HepG2 (cell line): Measurements from ENCODE around the gene PLSCR3. TPM values are rescaled to one million over a fixed set of nuclear protein-coding genes. Genes with fewer than 3 reads are reported as not detected.

ENCODE experiments used
- ATF7-NPFF ChIP-seq: sonication (generic); formaldehyde crosslinking; IDR thresholded peaks from 2 replicates; pipeline ENCODE4 v1.8.1; 2023; ENCODE audit warnings: mild to moderate bottlenecking, low read depth, missing genetic modification reagents, moderate library complexity
- CTCF ChIP-seq: sonication (generic); formaldehyde crosslinking; IDR thresholded peaks from 2 replicates; pipeline ENCODE4 v1.5.0; 2020; ENCODE audit warnings: mild to moderate bottlenecking, missing genetic modification reagents, moderate library complexity
- FOXA1 ChIP-seq, 2 experiments: fragments of 450-650 bp in 1 of 2; sonication (generic) in 1 of 2; formaldehyde crosslinking in 1 of 2; IDR thresholded peaks; 2 replicates each; pipeline versions ENCODE4 v1.4.0 to v1.6.1; 2016 to 2020; ENCODE audit warnings: missing genetic modification reagents in 1 of 2
- GATAD2A ChIP-seq: IDR thresholded peaks from 2 replicates; pipeline ENCODE4 v1.6.1; 2016
- HNRNPH1 ChIP-seq: fragments of 200-400 bp; formaldehyde crosslinking; optimal IDR thresholded peaks from 2 replicates; pipeline ENCODE3; 2017; ENCODE audit warnings: mild to moderate bottlenecking, low read depth, low read length
- MAX ChIP-seq: IDR thresholded peaks from 2 replicates; pipeline ENCODE4 v1.6.1; 2012; ENCODE audit warnings: inconsistent platforms
- MEIS2 ChIP-seq: sonication (generic); formaldehyde crosslinking; IDR thresholded peaks from 2 replicates; pipeline ENCODE4 v1.9.0; 2021; ENCODE audit warnings: mild to moderate bottlenecking, missing genetic modification reagents
- ZBTB40 ChIP-seq, 2 experiments: fragments of 450-650 bp in 1 of 2; sonication (generic) in 1 of 2; formaldehyde crosslinking in 1 of 2; IDR thresholded peaks; 2 replicates each; pipeline versions ENCODE4 v1.6.1 to v1.8.0; 2016 to 2022; ENCODE audit warnings: antibody characterized with exemption in 1 of 2, mild to moderate bottlenecking in 1 of 2, missing genetic modification reagents in 1 of 2
- ZFP36L1 ChIP-seq: sonication (generic); formaldehyde crosslinking; IDR thresholded peaks from 2 replicates; pipeline ENCODE4 v1.8.0; 2022; ENCODE audit warnings: mild to moderate bottlenecking, missing genetic modification reagents, moderate library complexity
- ZNF263 ChIP-seq: sonication (generic); formaldehyde crosslinking; IDR thresholded peaks from 2 replicates; pipeline ENCODE4 v1.4.0; 2020; ENCODE audit warnings: missing genetic modification reagents
- ZNF574 ChIP-seq: sonication (generic); formaldehyde crosslinking; IDR thresholded peaks from 2 replicates; pipeline ENCODE4 v1.4.0; 2020; ENCODE audit warnings: missing genetic modification reagents
- polyA plus RNA-seq, 8 experiments: library from polyadenylated mRNA; depleted of rRNA in 3 of 8; stranded (reverse) in 7 of 8; unstranded in 1 of 8; fragments of >200 nt; fragmentation: Illumina TruSeq in 4 of 8; extraction: Trizol in 4 of 8; gene quantifications; 2 replicates each; pipeline versions ENCODE4 v1.2.1 to v1.2.3, GENCODE V29; 2011 to 2016; ENCODE audit warnings: low read depth in 4 of 8, missing spikeins in 1 of 8, mixed read lengths in 1 of 8; ENCODE audit not compliant: insufficient read depth in 1 of 8
- total RNA-seq, 5 experiments: library from RNA; depleted of rRNA; stranded (reverse); fragments of >200 nt; fragmentation: Illumina TruSeq; extraction: Trizol; gene quantifications; 2 replicates each; pipeline ENCODE4 v1.2.3, GENCODE V29; 2016; ENCODE audit warnings: low read depth in 1 of 5

The PLSCR3 gene
- total and polyA plus RNA-seq, 2 of the 13 experiments (the other 11 are each of a cell fraction or from before 2014, with no cell fraction given), result 5.6 to 6.2 TPM

GRCh38 chr17:7380321-7380720, 14.0 kb downstream of the PLSCR3 start (continued):
- TF ChIP-seq ZBTB40 (IDR thresholded peaks at IDR 0.05) (no peak), ZBTB40 (CRISPR knock-in tag; IDR thresholded peaks at IDR 0.05) (no peak), ATF7-NPFF (CRISPR knock-in tag) (0 out of 2 replicates have a peak, but pooled peaks have one; percentile 3), FOXA1 (IDR thresholded peaks at IDR 0.05) (no peak), FOXA1 (CRISPR knock-in tag; IDR thresholded peaks at IDR 0.05) (0 out of 2 replicates have a peak, but pooled peaks have one; percentile 9), ZNF263 (CRISPR knock-in tag) (peak; percentile 11; the same call in 1 of the 2 replicates), GATAD2A (no peak), ZNF574 (CRISPR knock-in tag) (no peak), ZFP36L1 (no peak), CTCF (CRISPR knock-in tag) (peak; percentile 36), MEIS2 (CRISPR knock-in tag) (0 out of 2 replicates have a peak, but pooled peaks have one; percentile 40), HNRNPH1 (no peak), MAX (peak; percentile 54)
